HG03378 (cell line): ENCODE data around the gene SCYL2.
"Not testable (repeated sequence)": the region's sequence is repeated elsewhere in the genome, so short reads cannot be mapped to it uniquely, and the experiment has no call there.

Experiments
- ATAC-seq: cut with Tn5 transposase; IDR thresholded peaks from one replicate; pipeline ENCODE4 v1.9.1; 2021; ENCODE audit warnings: mild to moderate bottlenecking, moderate library complexity; ENCODE audit not compliant: unreplicated experiment

The SCYL2 gene

DNA sequence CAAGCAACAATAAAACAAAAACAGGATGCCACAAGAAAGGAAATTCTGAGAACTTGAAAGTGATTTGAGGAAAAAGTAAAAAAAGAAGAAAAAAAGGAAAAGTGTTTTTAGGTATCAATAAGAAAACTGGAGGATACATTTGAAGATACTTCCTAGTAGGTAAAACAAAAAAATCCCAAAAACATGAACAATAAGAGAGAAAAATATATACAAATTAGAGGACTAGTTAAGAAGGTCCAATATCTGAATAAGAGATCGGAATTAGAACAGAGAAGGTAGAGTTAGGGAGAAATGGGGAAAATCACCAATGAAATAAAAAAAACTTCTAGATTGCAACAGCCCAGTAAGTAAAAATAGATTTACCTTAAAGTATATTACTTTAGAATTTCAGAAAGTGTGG is 8.8 kb upstream of the SCYL2 start:
- ATAC-seq = no peak

DNA sequence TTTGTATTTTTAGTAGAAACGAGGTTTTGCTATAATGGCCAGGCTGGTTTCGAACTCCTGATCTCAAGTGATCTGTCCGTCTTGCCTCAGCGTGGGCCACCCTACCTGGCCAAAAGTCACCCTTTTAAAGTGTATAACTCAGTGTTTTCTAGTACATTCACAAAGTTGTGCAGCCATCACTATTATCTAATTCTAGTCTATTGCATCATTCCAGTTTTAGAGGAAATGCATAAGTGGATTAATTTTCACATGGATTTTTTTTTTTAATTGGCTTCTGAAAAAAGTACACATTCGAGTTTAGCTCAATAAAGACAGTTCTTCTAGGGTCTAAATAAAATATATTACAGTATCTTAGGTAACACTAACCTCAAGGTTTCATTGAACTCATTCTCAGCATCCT is 3.8 kb upstream of the SCYL2 start:
- ATAC-seq = no peak

DNA sequence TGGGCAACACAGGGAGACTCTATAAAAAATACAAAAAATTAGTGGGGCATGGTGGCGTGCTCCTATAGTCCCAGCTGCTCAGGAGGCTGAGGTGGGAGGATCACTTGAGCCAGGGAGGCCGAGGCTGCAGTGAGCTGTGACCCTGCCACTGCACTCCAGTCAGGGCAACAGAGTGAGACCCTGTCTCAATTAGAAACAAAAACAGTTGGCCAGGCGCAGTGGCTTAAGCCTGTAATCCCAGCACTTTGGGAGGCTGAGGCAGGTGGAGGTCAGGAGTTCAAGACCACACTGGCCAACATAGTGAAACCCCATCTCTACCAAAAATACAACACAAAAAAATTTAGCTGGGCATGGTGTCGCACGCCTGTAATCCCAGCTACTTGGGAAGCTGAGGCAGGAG is 1.9 kb upstream of the SCYL2 start:
- not testable (repeated sequence) for ATAC-seq

DNA sequence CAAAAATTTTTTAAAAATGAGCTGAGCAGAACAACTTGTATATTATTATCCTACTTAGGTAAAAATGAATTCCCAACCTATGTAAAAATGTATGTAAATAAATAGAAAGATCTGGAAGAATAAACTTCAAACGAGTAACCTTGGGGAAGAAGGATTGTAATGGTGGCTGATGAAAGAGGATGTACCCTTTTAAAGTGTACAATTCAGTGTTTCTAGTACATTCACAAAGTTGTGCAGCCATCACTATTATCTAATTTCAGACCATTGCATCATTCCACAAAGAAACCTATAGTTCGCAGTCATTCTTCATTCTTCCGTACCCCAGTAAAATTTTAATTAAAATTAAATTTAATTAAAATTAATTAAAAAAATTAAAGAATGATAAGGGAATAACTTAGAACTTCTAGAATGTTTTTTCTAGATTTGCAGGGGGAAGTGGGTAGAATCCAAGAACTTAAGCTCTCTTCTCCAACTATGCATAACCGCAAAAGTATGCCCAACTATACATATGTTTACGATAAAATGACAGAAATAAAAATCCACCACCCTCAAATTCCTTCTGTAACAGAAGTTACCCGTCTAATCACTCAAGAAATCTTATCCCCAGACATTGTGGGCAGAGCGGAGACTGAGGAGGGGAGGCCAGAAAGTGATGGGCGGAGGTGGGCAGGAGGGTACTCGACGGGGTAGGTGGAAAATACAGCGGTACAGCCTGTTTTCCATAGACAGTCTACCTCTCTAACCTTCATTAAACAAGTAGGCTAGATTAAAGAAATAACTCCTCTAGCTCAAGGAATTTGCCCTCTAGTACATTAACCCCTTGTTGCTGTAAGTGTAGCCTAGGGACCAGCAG is 1.0 kb upstream of the SCYL2 start:
- peak; percentile 22 for ATAC-seq

DNA sequence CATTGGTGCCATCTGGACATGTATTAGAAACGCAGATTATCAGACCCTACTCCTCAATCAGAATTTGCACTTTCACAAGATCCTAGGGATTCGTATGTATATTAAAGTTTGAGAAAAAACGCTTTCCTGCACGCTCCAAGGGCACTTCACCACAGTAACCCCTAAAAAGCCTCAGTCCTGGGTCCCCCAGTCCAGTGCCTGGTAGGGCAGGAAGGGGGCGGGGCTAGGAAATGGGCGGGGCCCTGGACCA is 467 bp upstream of the SCYL2 start:
- ATAC-seq = peak; percentile 85

DNA sequence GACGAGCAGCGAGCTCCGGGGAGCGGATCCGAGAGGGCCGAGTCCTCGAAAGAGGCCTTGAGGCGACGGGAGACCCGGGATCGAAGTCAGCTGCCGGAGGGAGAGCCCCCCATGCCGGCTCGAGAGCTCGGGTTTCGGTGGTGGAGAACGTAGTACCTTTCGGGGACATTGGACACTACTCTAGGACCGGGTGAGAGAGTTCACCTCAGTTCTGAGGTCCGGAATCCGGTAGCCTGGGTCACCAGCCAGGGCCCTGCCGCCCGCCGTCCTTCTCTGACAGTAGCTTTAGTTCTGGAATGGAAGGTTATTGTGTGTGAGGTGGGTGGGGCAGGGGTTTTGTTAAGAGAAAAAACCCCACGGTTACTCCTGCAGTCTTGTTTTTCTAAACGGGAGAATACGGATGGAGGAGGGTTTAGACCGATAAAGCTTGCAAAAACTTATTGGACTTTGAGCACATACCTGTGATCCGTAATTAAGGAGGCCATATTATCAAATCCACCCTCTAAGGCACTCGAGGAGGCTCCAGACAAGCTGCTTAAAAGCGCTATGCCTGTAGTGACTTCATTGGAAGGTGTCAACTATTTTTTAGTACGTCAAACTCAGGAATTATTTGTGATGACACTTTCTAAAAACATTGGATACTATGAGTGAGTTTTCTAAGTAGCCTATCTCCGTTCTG is 765 bp downstream of the SCYL2 start:
- peak; percentile 5 for ATAC-seq

DNA sequence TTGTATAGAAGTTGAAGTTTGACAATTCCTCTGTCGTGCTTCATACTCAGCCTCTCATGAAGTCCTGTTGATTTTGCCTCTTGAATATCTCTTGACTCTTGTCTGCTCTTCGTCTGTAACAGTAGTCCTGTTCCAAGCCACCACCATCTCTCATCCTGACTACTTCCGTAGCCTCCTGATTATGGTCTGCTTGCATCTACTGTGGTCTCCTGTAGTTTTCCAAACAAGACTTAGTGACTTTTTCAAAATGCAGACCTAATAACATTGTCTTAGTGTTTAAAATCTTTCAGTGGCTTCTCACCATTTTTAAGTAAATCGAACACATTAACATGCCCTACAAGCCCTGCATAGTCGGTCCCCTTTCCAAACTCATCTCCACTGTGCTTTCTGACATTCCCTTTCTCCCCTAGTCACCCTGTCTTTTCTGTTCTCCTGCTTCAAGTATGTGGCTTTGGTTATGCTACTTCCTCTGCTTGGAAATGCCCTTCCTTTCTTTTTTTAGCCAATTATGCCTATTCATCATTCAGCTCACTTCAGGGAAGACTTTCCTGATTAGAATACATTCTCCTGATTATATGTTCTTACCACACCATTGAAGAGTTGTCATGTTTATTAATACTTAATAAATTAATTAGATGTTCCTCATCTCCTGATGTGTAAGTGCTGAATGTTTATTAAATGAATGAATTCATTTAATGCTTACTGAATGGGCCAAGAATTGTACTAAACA is 2.0 kb downstream of the SCYL2 start:
- no peak for ATAC-seq

DNA sequence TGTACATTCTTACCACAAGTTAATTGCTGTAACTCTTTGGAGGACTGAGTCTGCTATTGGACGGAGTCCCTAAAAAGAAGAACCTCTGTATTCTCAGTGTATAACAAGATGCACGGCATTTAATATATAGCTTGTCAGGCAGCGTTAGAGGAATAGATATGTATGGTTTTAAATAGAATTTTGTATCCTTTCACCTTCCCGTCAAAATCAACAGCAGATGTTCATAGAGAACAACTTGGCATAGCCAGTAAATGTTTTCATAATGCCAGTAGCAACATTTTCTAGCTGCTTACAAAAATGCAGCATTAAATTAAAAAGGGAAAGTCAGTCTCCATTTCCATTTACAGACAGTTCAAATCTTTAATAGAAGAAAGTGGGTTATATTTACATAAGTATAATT is 6.8 kb downstream of the SCYL2 start:
- ATAC-seq = no peak

DNA sequence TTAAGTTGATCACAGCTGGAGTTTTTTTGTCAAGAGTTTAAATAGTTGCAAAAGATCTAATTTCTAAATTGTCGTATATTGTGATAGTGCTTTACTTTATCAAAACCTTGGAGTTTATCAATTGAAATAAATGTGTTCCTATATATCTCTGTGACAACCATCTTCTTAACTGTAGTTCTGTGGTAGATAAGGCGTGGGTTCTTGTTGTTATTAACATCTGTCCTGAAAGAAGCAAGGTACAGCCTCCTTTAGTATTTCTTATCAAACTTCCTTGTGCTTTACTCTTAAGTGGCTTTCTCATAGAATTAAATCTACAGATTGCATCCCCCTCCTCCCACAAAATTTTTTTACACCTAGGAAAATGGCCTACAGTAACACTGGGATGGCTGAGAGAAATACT is 7.3 kb downstream of the SCYL2 start:
- ATAC-seq = no peak

DNA sequence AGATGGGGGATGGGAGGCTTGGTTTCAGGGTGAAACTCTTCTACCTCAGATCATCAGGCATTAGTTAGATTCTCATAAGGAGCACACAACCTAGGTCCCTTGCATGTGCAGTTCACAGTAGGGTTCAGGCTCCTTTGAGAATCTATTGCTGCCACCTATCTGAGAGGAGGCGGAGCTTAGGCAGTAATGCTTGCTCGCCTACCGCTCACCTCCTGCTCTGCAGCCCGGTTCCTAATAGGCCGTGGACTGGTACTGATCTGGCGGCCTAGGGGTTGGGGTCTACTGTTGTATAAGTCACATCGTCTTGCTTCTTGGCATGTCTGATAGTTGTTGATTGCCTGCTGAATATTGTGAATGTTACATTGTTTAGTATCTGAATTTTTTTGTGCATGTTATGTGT is 12.2 kb downstream of the SCYL2 start:
- no peak for ATAC-seq

DNA sequence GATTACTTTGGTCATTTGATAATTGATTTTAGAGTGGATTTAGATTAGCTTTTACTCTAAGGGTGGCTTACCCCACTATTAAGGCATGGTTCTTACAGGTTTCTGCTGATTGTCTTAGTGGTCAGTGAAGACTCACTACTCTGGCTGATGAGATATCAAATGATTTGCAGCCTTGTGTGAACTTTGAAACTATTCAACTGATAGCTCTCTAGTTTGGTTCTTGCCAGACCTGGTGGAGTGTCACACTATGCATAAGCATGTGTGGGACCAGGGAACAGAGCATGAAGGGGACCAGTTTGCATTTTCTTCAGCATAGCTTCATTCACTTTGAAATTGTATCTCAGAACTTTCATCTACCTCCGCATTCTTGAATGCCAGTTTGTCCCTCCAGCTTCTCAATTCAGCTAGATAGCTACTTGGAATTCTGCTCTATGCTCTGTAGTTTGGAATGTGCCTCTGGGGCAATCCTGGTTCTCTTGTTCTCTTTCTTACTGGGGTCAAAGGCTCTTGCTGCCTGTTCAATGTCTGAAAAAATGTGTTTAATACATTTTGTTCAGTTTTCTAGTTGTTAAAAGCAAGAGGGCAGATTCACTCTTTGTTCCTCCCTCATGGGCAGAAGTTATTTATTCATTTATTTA is 12.7 kb downstream of the SCYL2 start:
- no peak for ATAC-seq

DNA sequence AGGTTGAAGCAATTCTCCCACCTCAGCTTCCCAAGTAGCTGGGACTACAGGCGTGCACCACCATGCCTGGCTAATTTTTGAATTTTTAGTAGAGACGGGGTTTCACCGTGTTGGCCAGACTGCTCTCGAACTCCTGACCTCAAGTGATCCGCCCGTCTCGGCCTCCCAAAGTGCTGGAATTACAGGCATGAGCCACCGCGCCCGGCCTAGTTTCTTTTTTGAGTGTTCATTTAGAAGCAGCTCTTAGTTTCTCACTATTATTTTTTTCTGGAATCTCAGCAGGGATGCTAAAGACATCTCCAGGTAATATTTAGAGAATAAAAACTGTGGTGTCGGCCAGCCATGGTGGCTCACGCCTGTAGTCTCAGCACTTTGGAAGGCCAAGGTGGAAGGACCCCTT is 17.6 kb downstream of the SCYL2 start:
- not testable (repeated sequence) for ATAC-seq

DNA sequence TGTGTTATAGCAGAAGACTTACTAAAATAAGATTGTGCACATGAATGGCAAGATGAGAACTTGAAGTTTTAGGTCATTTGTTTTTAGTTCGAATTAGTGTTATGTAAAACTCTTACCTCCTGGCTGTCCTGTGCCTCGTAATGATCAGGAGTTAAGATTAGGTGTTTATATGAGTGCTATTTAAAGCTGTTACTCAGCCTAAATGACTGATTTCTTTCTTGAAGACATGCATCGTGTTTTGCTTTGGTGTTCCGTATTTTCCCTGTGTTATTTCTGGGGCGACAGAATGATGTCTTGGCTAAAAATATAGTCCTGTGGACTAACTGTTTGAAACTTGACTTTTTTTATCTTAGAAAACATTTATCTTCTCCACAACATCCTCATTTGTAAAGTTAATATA is 22.1 kb downstream of the SCYL2 start:
- ATAC-seq = no peak

DNA sequence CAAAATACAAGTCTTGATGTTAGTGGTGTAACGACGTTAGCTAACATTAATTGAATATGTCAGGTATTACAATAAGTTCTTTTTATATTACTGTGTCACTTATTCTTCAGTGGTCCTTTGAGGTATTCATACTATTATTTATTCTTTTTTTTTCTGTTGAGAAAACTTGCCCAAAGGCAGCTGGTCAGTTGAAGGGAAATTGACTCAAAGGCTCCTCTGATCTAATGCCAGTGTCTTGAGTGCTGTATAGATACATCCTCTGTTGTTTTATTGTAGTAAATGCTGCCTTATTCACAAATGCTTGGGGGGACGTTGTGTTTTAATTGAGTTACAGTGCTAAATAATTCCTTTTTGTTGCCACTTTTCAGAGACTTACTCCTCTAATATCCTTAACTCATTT is 23.0 kb downstream of the SCYL2 start:
- no peak for ATAC-seq

DNA sequence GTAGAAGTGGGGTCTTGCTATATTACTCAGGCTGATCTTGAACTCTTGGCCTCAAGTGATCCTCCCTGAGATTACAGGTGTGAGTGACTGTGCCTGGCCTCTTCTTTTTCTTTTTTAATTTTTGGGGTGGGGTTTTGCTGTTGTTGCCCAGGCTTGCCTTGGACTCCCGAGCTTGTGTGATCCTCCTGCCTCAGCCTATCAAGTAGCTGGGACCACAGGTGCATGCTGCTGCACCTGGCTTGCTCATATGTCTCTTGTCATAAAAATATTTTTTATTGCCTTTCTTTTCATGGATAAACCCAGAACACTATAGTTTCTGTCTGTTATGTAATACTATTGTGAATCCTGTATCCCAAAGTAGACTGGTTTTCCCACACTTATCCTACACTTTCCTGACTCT is 26.0 kb downstream of the SCYL2 start:
- ATAC-seq = no peak

DNA sequence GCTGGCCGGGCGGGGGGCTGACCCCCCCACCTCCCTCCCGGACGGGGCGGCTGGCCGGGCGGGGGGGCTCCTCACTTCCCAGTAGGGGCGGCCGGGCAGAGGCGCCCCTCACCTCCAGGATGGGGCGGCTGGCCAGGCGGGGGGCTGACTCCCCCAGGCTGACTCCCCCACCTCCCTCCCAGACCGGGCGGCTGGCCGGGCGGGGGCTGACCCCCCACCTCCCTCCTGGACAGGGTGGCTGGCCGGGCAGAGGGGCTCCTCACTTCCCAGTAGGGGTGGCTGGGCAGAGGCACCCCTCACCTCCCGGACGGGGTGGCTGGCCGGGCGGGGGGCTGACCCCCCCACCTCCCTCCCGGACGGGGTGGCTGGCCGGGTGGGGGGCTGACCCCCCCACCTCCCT is 27.4 kb downstream of the SCYL2 start:
- not testable (repeated sequence) for ATAC-seq

DNA sequence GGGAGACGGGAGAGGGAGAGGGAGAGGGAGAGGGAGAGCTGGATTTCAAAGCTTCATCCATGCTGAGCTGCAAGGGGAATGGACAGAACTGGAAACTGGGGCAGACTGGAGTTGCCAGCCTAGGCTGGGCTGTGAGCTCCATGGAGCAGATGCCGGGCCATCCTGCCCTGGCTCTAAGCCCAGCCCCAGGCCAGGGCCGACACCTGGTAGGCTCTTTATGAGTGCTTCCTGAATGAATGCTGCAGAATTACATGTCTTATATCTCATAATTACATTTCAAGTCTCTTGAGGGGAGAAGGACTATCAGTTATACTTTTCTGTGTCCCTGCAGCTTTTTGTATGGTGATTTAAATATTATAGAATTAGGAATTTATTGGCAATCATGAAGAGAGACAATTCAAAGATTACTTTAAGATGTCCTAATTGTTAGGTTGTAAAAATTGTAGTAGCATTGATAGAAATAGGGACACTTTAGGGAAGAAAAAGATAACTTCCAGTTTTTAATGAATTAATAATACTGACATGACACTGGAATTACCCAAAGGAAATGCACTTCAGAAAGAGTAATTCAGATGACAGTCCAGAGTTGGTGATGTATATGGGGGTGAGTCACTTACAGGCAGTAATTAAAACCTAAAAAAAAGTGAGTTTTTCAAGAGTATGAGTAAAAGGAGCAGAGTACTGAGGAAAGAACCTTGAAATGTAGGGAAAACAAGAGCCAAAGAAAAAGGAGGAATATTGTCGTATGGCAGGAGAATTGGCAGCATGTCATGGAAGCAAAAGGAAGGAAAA is 29.0 kb downstream of the SCYL2 start:
- ATAC-seq = no peak

DNA sequence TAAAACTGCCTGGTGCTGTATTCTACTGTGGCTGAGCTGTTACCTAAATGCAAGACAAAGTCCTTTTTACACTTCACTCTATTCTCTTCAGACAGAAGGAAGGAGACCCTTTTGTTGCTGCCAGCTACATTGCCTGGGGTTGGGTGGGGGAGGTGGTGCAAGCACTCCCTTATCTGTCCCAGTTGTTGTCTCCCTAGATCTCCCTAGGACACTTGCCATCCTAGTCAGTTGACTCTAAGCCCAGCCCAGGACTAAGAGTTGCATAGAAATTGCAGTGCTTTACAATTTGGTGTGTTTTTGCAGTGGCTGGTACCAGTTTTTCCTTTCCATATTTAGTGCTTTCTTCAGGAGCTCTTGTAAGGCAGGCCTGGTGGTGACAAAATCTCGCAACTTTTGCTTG is 35.1 kb downstream of the SCYL2 start:
- ATAC-seq = no peak

DNA sequence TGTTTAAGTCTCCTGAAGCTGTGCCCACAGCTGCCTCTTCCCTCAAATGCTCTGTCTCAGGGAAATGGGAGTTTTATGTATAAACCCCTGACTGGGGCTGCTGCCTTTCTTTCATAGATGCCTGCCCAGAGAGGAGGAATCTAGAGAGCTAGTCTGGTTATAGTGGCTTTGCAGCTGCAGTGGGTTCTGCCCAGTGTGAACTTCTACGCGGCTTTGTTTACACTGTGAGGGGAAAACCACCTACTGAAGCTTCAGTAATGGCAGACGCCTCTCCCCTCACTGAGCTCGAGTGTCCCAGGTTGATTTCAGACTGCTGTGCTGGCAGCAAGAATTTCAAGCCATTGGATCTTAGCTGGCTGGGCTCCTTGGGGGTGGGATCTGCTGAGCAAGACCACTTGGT is 36.9 kb downstream of the SCYL2 start:
- ATAC-seq = no peak

DNA sequence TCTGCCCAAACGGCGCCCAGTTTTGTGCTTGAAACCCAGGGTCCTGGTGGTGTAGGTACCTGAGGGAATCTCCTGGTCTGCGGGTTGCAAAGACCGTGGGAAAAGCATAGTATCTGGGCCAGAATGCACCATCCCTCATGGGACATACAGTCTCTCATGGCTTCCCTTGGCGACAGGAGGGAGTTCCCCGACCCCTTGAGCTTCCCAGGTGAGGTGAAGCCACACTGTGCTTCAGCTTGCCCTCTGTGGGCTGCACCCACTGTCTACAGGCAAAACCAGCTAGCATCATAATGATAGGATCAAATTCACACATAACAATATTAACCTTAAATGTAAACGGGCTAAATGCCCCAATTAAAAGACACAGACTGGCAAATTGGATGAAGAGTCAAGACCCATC is 37.4 kb downstream of the SCYL2 start:
- ATAC-seq = not testable (repeated sequence)

DNA sequence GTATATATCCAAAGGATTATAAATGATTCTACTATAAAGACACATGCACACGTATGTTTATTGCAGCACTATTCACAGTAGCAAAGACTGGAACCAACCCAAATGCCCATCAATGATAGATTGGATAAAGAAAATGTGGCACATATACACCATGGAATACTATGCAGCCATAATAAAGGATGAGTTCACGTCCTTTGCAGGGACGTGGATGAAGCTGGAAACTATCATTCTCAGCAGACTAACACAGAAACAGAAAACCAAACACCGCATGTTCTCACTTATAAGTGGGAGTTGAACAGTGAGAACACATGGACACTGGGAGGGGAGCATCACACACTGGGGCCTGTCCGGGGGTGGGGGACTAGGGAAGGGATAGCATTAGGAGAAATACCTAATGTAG is 41.2 kb downstream of the SCYL2 start:
- not testable (repeated sequence) for ATAC-seq
